HG02642 (cell line): ENCODE results near the gene SETX.

Experiments
- ATAC-seq: cut with Tn5 transposase; IDR thresholded peaks from one replicate; pipeline ENCODE4 v1.9.1; 2021; ENCODE audit warnings: mild to moderate bottlenecking; ENCODE audit not compliant: unreplicated experiment, poor library complexity

Gene SETX

DNA sequence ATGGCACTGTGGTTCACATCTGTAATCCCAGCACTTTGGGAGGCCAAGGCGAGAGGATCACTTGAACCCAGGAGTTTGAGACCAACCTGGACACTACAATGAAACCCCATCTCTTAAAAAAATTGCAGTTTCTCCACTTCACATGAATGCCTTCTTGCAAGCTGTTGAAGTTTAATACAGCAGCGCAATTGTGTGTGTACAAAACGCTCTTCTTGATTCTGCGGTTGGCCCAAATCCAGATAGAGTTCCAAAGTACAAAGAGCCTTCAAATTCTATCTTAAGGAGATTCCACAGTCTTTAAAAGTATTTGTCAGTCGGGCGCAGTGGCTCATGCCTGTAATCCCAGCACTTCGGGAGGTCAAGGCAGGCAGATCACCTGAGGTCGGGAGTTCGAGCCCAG, 9.3 kb upstream of the SETX start:
- no peak for ATAC-seq

DNA sequence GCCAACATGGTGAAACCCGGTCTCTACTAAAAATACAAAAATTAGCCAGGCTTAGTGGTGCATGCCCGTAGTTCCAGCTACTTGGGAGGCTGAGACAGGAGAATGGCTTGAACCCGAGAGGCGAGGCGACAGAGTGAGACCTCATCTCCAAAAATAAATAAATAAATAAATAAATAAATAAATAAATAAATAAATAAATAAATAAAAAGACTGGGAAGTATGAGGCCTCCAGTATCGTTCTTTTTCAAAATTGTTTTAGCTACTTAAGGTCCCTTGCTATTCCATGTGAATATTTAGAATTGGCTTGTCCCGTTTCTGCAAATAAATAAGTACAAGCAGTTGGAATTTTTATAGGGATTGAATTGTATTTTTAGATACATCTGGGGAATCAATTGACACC, 3.0 kb upstream of the SETX start:
- ATAC-seq: no peak

DNA sequence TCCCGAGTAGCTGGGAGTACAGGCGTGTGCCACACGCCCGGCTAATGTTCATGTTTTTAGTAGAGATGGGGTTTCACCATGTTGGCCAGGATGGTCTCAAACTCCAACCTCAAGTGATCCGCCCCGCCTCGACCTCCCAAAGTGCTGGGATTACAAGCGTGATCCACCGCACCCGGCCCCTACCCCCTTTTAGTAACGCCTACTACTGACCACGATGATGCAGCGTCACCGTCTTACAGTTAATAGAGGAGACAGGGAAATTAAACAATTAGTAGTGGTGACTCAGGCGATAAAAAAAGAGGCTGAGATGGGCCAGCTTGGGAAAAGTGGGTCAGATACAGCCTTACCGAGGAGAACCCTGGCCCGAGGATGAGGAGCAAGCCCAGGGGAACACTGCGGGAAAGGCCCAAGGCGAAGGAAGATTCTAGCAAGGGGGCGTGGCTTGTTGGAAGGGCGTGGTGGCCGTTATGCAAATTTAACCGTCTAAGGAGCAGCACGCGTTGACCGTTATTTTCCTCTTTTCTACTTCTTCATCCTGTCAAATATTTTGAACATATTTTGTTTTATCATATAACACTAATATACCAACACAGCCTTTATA, 1.6 kb upstream of the SETX start:
- ATAC-seq: no peak

DNA sequence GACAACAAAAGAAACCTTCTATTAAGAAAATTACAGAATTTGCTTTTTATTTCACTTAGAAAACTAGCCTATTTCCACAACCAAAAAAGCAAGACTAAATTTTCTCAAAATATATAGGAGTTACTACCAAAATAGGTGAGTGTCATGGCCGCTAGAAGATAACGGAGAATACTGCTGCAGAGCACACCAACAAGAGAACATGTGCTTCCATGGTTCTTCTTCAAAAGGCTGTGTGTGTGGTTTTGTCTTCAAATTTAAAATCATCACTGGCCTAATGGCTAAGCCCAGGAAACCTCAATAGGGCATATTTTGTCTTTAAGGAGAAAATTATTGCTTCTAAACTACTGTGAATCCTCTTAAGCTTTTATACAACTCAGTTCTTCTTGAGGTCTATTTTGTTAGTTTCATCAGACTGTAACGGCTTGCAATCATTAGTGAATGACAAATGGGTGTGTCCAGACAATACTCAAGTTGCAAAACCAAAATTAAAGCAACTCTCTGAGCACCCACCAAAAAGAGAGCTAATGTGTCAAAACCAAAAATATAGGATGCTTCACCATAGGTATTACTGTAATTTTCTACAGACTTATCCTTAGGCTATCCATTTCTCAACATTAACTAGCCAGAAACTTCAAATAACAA, 3.3 kb downstream of the SETX start:
- ATAC-seq: no peak

DNA sequence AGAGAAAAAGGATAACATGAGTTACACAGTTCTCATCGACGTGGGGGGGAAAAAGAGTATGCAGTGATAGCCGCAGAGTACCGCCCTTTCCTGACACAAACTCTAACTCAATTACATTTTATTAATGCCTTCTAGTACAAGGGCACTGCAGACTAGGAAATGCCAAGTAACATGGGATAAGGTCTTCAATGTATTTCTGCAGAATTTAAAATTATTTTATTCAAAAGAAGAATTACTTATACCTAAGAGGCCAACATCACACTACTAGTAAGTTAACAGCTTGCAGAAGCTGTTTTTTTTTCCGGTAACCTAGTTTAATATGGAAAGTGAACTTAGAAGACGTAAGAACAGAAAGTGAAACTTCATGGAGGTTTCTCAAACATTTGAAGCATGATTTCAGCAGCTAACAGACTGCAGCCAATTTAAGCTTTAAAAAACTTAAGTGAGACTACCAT, 3.9 kb downstream of the SETX start:
- no peak for ATAC-seq

DNA sequence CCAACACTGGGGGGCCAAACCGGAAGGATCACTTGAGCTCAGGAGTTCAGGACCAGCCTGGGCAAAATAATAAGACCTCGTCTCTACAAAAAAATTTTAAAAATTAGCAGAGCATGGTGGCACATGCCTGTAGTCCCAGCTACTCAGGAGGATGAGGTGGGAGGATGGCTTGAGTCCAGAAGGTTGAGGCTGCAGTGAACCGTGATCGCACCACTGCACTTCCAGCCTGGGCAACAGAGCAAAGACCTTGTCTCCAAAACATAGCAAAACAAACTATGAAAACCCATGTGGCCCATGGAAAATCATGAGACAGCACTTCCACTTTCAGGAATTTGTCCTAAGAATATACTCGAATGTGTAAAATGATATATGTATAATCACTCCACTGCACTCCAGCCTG, 6.1 kb downstream of the SETX start:
- no peak for ATAC-seq

DNA sequence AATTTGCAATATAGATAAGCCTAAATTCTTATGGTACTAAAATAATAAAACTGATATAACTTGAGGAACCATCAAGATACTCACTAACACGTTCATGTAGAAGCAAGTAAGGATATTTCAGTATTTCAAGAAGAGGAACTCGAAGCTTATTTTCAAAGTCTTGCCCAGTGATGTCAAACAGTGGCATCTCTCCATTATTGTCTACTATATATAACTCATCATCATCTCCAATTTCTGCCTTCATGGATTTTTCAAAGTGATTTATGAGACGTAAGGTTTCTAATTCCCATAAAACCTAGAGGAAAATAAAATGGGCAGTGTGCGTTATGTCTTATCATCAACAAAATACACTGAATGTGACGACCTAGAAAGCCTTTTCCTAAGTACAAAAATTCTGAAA, 8.6 kb downstream of the SETX start:
- no peak for ATAC-seq

DNA sequence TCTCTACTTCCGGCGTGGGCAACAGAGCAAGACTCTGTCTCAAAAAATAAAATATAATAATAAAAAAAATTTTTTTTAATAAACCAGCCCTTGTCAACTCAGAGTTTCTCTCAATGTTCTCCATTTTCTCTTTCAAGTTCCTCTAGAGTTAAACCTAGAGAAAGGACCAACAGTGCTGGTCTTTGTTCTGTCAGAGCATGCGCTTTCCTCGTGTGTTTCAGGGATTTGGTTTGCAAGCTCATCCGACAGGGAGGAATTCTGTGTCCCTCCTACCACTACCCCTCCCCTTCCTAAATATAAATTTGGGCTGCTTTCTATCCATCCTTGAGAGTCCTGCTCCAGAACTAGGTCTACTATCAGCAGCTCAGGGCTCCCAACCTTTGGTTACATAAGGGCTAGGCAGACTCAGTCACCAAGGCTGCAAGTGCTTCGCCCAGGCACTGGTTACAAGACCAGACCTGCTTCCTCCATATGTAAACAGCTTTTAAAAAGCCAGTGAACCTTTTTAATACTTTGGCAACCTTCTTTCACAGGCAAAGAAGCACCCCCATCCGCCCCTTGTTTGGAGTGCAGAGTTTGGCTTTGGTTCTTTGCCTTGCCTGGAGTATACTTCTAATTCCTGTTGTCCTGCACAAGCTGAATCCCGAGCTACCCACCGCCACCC, 13.5 kb downstream of the SETX start:
- no peak for ATAC-seq

DNA sequence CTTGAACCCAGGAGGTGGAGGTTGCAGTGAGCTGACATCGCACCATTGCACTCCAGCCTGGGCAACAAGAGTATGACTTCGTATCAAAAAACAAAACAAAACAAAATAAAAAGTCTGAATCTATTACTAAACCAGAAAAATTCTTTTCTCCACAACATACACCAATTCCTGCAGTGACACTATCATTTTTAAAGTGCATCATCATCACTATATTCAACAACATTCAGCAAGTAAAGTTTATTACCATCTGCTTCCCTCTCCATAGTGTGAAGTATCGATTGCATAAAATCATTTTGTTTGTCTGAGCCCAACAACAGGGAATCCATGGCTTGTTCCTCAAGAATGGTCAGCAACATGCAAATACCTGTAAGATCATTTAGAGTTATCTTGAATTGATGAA, 20.4 kb downstream of the SETX start:
- no peak for ATAC-seq

DNA sequence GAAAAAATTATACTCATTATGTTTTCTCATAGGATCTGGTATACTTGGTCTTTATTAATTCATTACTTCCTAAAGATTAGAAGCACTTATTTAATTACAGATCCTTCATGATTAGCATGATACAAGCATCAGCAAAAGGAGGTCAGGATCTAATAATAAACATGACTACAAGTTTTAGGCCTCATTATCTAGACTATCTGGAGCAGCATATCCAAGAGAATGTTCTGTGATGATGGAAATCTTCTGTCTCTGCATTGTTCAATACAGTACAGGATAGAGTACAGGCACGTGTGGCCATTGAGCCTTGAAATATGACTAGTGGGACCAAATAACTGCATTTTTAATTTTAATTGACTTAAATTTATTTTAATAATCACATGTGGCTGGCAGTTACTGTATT, 21.2 kb downstream of the SETX start:
- ATAC-seq: no peak

DNA sequence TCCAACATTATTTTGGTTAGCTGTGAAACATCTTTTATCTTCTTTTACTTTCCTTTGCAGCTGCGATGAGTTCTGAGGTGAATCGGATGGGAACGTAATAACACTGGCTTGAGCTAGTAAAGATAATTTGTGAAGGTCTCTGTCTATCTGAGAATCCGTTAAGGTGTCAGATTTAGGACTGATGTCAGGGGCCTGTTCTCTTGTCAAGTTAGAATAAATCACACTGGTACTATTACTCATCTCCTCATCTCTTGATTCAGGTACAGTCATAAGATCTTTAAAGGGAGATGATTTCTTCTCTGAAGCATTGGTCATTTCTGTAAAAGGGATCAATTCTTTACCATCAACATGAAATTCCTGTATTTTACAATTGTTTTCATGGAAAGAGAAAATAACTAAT, 26.2 kb downstream of the SETX start:
- ATAC-seq: no peak

DNA sequence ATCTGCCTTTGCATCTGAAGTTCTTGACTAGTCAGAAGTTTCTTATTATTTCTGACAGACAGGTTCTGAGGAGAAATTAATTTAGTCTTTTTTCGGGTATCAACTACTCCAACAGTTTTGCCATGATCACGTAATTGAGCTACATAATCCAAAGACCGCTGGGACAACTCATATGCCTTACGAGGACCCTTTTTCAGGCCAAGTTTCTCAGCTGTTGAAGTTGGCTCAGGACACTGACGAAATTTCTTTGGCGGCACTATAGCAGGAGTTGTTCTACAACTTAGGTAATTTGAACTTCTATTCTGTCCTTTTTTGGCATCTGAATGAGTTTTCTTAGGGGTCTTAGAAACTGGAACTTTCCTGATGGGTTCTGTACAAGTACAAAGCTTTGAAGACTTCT, 27.2 kb downstream of the SETX start:
- ATAC-seq: no peak

DNA sequence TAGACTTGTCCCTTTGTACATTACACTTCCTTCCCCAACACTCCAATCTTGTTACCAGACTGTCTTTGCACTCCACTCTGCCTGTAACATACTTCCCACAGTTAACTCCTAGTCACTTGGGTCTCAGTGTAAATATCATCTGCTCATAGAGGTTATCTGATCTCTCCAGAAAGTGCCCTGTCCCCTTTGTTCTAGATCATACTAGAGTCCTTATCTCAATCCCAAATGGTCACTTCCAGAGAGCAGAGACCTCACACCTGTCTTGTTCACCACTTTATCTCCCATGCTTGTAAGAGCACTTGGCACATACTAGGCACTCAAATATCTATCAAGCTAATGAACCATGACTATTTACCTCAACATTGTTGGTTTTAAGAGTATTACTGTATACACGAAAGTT, 30.4 kb downstream of the SETX start:
- no peak for ATAC-seq

DNA sequence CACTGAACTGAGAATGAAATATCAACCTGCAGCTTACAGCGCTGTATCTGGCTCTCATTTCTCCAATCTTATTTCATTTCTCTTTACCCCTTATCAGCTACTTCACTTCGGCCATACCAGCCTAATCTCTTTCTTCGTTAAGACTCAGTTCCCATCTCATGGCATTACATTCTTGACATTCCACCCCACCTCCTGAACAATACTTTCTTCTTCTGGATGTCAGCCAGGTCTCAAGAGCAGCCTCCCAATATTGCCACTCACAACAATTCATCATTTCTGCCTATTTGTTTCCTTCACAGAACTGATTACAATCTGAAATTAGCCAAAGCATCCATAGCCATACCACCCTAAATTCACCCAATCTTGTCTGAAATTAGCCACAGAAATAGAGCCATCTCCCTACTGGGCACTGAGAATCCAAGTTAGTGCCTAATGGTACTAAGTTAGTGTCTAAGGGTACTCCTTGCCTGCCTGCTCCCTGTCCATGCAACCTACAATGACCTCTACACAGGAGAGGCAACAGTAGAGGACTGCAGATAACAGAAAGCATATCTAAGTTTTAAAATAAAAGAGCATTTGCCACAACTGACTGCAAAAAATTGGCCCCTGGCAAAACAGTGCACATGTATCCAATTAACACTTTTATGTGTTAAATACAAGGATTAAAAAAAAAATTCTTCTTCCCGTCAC, 35.2 kb downstream of the SETX start:
- no peak for ATAC-seq

DNA sequence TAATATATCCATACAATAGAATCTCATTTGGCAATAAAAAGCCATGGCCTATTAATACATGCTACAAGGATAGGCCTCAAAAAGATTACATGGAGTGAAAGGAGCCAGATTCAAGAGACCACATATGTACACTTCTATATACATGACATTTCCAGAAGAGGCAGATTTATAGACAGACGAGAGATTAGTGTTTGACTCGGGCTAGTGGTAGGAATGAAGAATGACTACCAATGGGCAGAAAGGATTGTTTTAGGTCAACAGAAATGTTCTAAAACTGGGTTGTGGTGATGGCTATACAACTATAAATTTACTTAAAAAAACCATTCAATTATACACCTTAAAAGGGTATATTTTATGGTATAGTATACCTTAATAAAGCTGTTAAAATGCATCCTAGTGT, 41.9 kb downstream of the SETX start:
- no peak for ATAC-seq

DNA sequence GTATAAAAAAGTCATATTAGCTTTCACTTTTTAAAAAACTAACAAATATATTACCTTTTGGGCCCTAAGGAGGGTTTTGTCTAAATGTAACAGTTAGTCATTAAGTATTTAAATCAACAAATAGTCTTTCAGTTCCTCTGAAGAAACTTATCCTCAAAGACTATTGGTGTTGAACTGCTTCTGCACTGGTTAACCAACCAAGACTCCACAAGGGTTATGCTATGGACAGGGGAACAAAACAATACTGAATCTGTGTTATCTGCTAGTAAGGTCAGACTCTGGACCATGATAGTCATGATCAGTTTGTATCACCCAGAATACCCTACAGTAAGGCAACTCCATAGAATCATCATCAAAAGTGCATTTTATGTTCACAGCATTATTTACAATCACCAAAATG, 42.4 kb downstream of the SETX start:
- ATAC-seq: no peak

DNA sequence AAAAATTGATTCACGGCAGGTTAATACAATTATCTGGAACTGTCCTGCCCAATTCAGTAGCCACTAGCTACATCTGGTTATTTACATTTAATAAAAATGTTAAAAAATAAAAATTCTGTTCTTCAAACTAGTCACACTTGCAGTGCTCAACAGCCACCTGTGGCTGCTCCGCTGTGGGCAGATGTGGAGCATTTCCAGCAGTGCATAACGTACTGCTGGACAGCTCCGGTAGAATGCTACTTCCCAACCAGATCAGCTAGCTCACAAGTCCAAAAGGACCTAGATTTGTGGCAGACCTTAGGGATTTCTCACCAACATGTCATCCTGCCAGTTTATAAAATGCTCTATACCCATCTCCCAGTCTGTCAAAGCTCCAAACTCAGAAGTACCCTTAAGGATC, 42.8 kb downstream of the SETX start:
- ATAC-seq: no peak

DNA sequence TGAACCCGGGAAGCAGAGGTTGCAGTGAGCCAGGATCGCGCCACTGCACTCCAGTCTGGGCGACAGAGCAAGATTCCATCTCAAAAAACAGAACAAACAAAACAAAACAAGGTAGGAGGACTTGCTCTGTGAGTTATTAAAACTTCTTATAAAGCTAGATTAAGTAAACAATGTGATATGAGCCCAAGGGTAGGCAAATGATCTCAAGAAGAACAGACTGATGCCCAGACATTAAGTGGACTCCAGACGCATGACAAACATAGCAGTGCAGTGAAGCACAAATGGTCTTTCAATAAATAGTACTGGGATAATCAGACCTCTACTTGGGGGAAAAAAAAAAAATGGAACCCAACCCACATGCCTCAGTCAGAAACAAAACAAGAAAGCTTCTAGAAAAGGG, 45.7 kb downstream of the SETX start:
- no peak for ATAC-seq

DNA sequence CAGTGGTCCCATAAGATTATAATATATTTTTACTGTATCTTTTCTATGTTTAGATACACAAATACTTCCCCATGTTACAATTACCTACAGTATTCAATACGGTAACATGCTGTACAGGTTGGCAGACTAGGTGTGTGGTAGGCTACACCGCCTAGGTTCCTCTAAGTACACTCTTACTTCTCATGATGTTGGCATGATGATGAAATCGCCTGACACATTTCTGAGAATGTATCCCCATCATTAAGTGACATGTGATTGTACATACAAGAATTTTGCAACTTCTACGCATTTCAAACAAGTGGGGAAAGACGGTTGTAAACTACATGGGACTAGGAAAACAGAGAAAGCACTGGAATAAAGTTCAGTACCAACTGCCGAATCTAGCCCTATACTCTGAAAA, 53.3 kb downstream of the SETX start:
- ATAC-seq: no peak

DNA sequence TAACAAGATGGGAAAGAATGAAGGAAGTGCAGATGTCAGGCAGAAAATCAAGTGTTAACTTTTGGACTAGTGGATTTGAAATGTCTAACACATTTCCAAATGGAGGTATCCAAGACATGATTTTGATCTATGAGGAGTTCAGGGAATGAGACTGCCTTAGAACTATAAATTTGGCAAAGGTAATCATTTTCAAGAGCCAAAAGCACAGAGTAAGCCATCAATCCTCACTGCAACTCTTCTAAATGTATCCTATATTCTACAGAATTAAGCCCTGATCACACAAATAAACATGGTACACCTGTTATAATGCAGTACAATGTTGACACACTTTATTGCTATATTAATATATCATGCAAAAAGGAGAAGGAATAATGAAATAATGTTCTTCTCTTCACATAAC, 55.6 kb downstream of the SETX start:
- ATAC-seq: no peak

DNA sequence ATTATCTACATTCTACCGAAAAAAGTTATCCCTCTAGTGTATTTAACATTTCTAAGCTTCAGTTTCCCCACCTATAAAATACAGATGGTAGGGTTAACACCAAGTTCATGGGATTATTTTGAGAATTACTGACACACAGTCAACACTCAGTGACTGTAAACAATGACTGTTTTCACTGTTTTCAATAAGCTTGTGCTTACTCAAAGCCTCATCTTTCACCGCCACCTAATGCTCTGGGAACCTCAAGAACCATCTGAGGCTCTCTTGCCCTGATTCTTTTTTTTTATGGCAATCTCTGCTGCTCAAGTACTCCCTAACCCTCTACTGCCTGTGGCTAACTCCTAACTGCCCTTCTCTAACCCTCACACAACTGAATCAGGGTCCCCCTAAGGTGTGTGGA, 59.6 kb downstream of the SETX start:
- no peak for ATAC-seq
